K562 (cell line): ENCODE results near the gene NXN.

Experiments used
- BRF1 ChIP-seq: IDR thresholded peaks from 3 replicates; pipeline ENCODE4 v1.6.1; 2011; ENCODE audit warnings: borderline replicate concordance, mild to moderate bottlenecking; ENCODE audit not compliant: insufficient read length; ENCODE audit errors: extremely low read depth
- FOXA3 ChIP-seq, 2 experiments: fragments of 450-650 bp in 1 of 2; sonication (generic) in 1 of 2; formaldehyde crosslinking; IDR thresholded peaks in 1 of 2; conservative IDR thresholded peaks in 1 of 2; 2 replicates each; pipeline versions ENCODE4 v1.4.0 to v1.8.0; 2020 to 2022; ENCODE audit warnings: mild to moderate bottlenecking in 2 of 2, missing genetic modification reagents in 1 of 2
- HNRNPUL1 ChIP-seq: fragments of 200-400 bp; formaldehyde crosslinking; IDR thresholded peaks from 2 replicates; pipeline ENCODE4 v1.6.1; 2017; ENCODE audit warnings: low read length
- KAT8 ChIP-seq: fragments of 450-650 bp; IDR thresholded peaks from 2 replicates; pipeline ENCODE4 v1.6.1; 2016; ENCODE audit warnings: low read depth, mild to moderate bottlenecking
- NCOR1 ChIP-seq: fragments of 450-650 bp; IDR thresholded peaks from 2 replicates; pipeline ENCODE4 v1.6.1; 2016; ENCODE audit warnings: mild to moderate bottlenecking, moderate library complexity
- SETDB1 ChIP-seq: IDR thresholded peaks from one replicate; pipeline ENCODE4 v1.6.1; 2012; ENCODE audit warnings: low read length, control low read depth, inconsistent platforms
- TSC22D4 ChIP-seq: fragments of 450-650 bp; IDR thresholded peaks from 2 replicates; pipeline ENCODE4 v1.6.1; 2016; ENCODE audit warnings: missing genetic modification characterization, missing biosample characterization, control low read depth
- ZNF24 ChIP-seq: fragments of 450-650 bp; IDR thresholded peaks from 2 replicates; pipeline ENCODE4 v1.6.1; 2016
- ZNF280A ChIP-seq: fragments of 450-650 bp; IDR thresholded peaks from 2 replicates; pipeline ENCODE4 v1.6.1; 2018; ENCODE audit warnings: mild to moderate bottlenecking, low read depth; ENCODE audit not compliant: partially characterized antibody

GRCh38 chr17:866568-867103 is 112.9 kb downstream of the NXN start:
- no peak for TF ChIP-seq BRF1
- no peak for TF ChIP-seq ZNF24
- no peak for TF ChIP-seq KAT8
- TF ChIP-seq TSC22D4 (tag): no peak
- TF ChIP-seq NCOR1: no peak
- TF ChIP-seq ZNF280A: no peak
- no peak for TF ChIP-seq SETDB1
- TF ChIP-seq HNRNPUL1: no peak
- no peak for TF ChIP-seq FOXA3 (CRISPR knock-in tag; conservative IDR thresholded peaks at IDR 0.05 in 1 of 2, IDR thresholded peaks at IDR 0.05 in 1 of 2)
